B cell (primary cell): ENCODE results near the gene DISP2. TPM values are rescaled to one million over a fixed set of nuclear protein-coding genes. Genes with fewer than 3 reads are reported as not detected.

Experiments used
- ATAC-seq: fragments of 200-7000 bp; cut with Tn5 transposase; one replicate; pipeline ENCODE4 v1.10.0; 2021; ENCODE audit warnings: low read depth, mild to moderate bottlenecking, moderate number of reproducible peaks, moderate library complexity
- CTCF ChIA-PET: fragments of 350-600 bp; sonication (Branson Sonifier 250); formaldehyde crosslinking; loops from one replicate; lab custom pipeline; 2021; ENCODE audit warnings: antibody characterized with exemption, inconsistent platforms; lab: Charles Lee
- POLR2A ChIA-PET: fragments of 350-600 bp; sonication (Branson Sonifier 250); formaldehyde crosslinking; loops from one replicate; lab custom pipeline; 2021; ENCODE audit warnings: antibody characterized with exemption; lab: Charles Lee
- DNase-seq: peaks from one replicate; pipeline ENCODE4 v3.0.0; 2013
- H2AFZ ChIP-seq: 2 replicates; pipeline ENCODE4 v1.6.1; 2012; ENCODE audit warnings: mild to moderate bottlenecking, low read depth, low read length; ENCODE audit not compliant: insufficient read depth, poor library complexity, severe bottlenecking
- H3K27ac ChIP-seq, 2 donors: 1 replicate in 1 of 2; 2 replicates in 1 of 2; pipeline ENCODE4 v1.5.1; 2012 to 2013; ENCODE audit warnings: low read length in 2 of 2, mild to moderate bottlenecking in 2 of 2, moderate library complexity in 1 of 2
- H3K27me3 ChIP-seq, 4 experiments: fragments of 200-600 bp in 1 of 4; sonication (generic) in 1 of 4; replicated peaks in 1 of 4; 1 replicate in 2 of 4; 2 replicates in 2 of 4; pipeline versions ENCODE4 v1.6.1 to v1.7.0; 2013 to 2016; ENCODE audit warnings: low read length in 3 of 4, mild to moderate bottlenecking in 2 of 4, mixed read lengths in 1 of 4, moderate library complexity in 1 of 4; ENCODE audit not compliant: insufficient read depth in 4 of 4, control insufficient read depth in 3 of 4; ENCODE audit errors: control extremely low read depth in 1 of 4
- H3K36me3 ChIP-seq, 2 experiments: replicated peaks in 1 of 2; 1 replicate in 1 of 2; 2 replicates in 1 of 2; pipeline versions ENCODE4 v1.6.1 to v1.7.1; 2013; ENCODE audit warnings: low read length in 1 of 2; ENCODE audit not compliant: insufficient read depth in 2 of 2, control insufficient read depth in 1 of 2; ENCODE audit errors: control extremely low read depth in 1 of 2, extremely low read depth in 1 of 2
- H3K4me1 ChIP-seq, 2 donors: fragments of 200-600 bp in 1 of 2; sonication (generic) in 1 of 2; 1 replicate in 1 of 2; 2 replicates in 1 of 2; pipeline versions ENCODE4 v1.5.1 to v1.6.1; 2013 to 2017; ENCODE audit warnings: low read length in 2 of 2; ENCODE audit not compliant: control insufficient read depth in 2 of 2, insufficient read depth in 2 of 2
- H3K4me2 ChIP-seq: replicated peaks from 2 replicates; pipeline ENCODE3; 2012; ENCODE audit warnings: mild to moderate bottlenecking, low read depth, low read length; ENCODE audit not compliant: poor library complexity, severe bottlenecking
- H3K4me3 ChIP-seq, 5 experiments: fragments of 200-600 bp in 1 of 5; sonication (generic) in 1 of 5; 1 replicate in 3 of 5; 2 replicates in 2 of 5; pipeline versions ENCODE4 v1.5.1 to v1.7.0; 2011 to 2016; ENCODE audit warnings: low read length in 4 of 5, mild to moderate bottlenecking in 4 of 5, low read depth in 2 of 5, control low read depth in 1 of 5, moderate library complexity in 1 of 5; ENCODE audit not compliant: insufficient read depth in 1 of 5; ENCODE audit errors: control extremely low read depth in 1 of 5, extremely low read depth in 1 of 5
- H3K79me2 ChIP-seq: fragments of 200-600 bp; sonication (generic); one replicate; pipeline ENCODE4 v1.6.0; 2016; ENCODE audit warnings: low read length; ENCODE audit not compliant: control insufficient read depth, insufficient read depth
- H3K9ac ChIP-seq: fragments of 200-600 bp; sonication (generic); 2 replicates; pipeline ENCODE4 v1.6.1; 2017; ENCODE audit warnings: mild to moderate bottlenecking, low read length, moderate library complexity
- H3K9me3 ChIP-seq, 3 donors: one replicate each; pipeline versions ENCODE4 v1.6.1 to v1.7.1; 2013; ENCODE audit warnings: low read length in 2 of 3; ENCODE audit not compliant: control insufficient read depth in 2 of 3, insufficient read depth in 1 of 3; ENCODE audit errors: control extremely low read depth in 1 of 3
- H4K20me1 ChIP-seq: 2 replicates; pipeline ENCODE4 v1.6.0; 2012; ENCODE audit warnings: mild to moderate bottlenecking, low read length; ENCODE audit not compliant: insufficient read depth, control insufficient read depth, poor library complexity, severe bottlenecking
- H3K27ac Mint-ChIP-seq: one replicate; pipeline ENCODE4 v1.8.0; 2021; ENCODE audit warnings: mixed read lengths
- H3K27me3 Mint-ChIP-seq: one replicate; pipeline ENCODE4 v1.8.0; 2021; ENCODE audit warnings: mixed read lengths
- H3K4me1 Mint-ChIP-seq: one replicate; pipeline ENCODE4 v1.8.0; 2021; ENCODE audit warnings: mixed read lengths
- H3K4me3 Mint-ChIP-seq: one replicate; pipeline ENCODE4 v1.8.0; 2021; ENCODE audit warnings: mixed read lengths
- H3K9me3 Mint-ChIP-seq: one replicate; pipeline ENCODE4 v1.8.0; 2022; ENCODE audit warnings: mixed read lengths; ENCODE audit not compliant: insufficient read depth
- EZH2 ChIP-seq: IDR thresholded peaks from 2 replicates; pipeline ENCODE4 v1.6.1; 2012; ENCODE audit warnings: borderline replicate concordance, low read depth, mild to moderate bottlenecking, moderate library complexity, low read length; ENCODE audit not compliant: insufficient read depth, poor library complexity, severe bottlenecking
- WGBS: methylation state at CpG from one replicate; pipeline ENCODE4 v1.1.5; 2013; ENCODE audit warnings: missing lambda C conversion rate; ENCODE audit not compliant: insufficient coverage; 5-methylcytosine and 5-hydroxymethylcytosine counted together
- intact Hi-C: fragments of 100-400 bp; cut with micrococcal nuclease; formaldehyde crosslinking; loops from one replicate; pipeline ENCODE4 v1.10.0; 2022
- polyA plus RNA-seq: library from polyadenylated mRNA; depleted of rRNA; stranded (reverse); fragments of >200 nt; gene quantifications from 2 replicates; pipeline ENCODE4 v1.2.3, GENCODE V29; 2012
- total RNA-seq, 2 donors: library from RNA; stranded (reverse); fragments of 120-200 nt in 1 of 2; gene quantifications; 1 replicate in 1 of 2; 2 replicates in 1 of 2; pipeline versions ENCODE4 v1.2.3 to v1.2.4, GENCODE V29; 2013 to 2022
- TF ChIP-seq, protein P1 (sequence below): fragments of 200-600 bp; IDR thresholded peaks from one replicate; pipeline ENCODE4 v1.8.0; 2022; ENCODE audit warnings: antibody characterized with exemption, mild to moderate bottlenecking

The DISP2 gene
- total and polyA plus RNA-seq, 2 donors (not counting 1 experiment from before 2014, with no cell fraction given): 0.13 to 0.71 TPM

DNA sequence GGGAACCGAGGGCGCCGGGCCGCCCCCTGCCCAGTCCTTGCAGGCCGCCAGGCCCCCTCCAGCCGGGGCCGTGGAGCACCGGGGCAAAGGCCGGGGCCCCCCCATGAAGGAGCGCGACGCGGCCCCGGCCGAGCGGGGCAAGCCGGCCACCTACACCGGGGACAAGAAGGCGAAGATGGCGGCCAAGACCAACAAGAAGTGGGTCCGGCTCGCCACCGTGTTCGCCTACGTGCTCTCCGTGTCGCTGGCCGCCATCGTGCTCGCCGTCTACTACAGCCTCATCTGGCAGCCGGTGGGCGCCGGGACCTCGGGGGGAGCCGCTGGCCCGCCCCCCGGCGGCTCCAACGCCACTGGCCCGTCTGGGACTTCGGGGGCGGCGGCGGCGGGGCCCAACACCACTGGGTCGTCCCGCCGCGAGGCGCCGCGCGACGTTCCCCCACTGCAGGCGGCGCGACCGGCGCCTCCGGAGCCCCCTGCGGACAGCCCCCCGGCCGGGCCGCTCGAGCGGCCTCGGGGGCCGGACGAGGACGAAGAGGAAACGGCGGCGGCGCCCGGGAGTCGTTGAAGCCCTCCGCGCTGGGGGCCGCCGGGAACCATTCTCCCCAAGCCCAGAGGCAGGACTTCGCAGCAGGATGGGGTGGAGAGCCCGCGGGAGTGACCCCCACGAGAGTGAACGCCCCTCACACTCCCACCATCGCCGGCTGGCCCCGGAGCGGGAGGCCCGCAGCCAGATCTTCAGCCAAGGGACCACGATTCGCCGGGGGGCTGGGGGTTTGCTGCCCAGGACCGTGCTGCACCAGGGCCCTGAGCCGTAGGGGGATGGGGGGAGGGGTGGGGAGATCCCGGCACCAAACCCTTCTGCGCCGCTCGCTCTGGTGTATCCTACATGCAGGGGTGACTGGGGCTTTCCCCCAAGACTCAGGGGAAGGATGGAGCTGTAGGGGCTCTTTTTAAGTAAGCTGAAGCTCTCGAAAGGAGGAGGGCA, 33.8 kb upstream of the DISP2 start:
- H2AFZ ChIP-seq: peak overlapping the region; percentile 61

More for the DNA sequence above, 33.8 kb upstream of the DISP2 start:
- Histone ChIP-seq H3K9ac (peak overlapping the region; percentile 66), H4K20me1 (no peaks in the 10 kb centered on the region), H3K4me3 (peak overlapping the region; percentile 38 to 71 (median 59)), H3K4me1 (peaks cover 21 to 25% of the 10 kb centered on the region in 2 donors), H3K9me3 (peaks cover 0 to 2% (median 0%) of the 10 kb centered on the region in 3 donors), H3K36me3 (no peaks in the 10 kb centered on the region), H3K27ac (no peak overlapping the region), H3K4me2 (peak overlapping the region; percentile 92), H3K79me2 (no peaks in the 10 kb centered on the region), H3K27me3 (peaks cover 0 to 2% (median 0%) of the 10 kb centered on the region in 4 experiments)
- intact Hi-C loops: loop anchor here (1.0 to 5.0 kb wide), 11 partner anchors 14 to 907 kb away; partner anchors contain the start of genes ANKRD63, BMF, BUB1B and CHP1
- TF ChIP-seq EZH2: no peak
- TF ChIP-seq, protein P1, sequence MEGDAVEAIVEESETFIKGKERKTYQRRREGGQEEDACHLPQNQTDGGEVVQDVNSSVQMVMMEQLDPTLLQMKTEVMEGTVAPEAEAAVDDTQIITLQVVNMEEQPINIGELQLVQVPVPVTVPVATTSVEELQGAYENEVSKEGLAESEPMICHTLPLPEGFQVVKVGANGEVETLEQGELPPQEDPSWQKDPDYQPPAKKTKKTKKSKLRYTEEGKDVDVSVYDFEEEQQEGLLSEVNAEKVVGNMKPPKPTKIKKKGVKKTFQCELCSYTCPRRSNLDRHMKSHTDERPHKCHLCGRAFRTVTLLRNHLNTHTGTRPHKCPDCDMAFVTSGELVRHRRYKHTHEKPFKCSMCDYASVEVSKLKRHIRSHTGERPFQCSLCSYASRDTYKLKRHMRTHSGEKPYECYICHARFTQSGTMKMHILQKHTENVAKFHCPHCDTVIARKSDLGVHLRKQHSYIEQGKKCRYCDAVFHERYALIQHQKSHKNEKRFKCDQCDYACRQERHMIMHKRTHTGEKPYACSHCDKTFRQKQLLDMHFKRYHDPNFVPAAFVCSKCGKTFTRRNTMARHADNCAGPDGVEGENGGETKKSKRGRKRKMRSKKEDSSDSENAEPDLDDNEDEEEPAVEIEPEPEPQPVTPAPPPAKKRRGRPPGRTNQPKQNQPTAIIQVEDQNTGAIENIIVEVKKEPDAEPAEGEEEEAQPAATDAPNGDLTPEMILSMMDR: no peak
- H3K4me1 Mint-ChIP-seq: peaks cover 29% of the 10 kb centered on the region
- CTCF ChIA-PET: interaction anchor here (0.8 to 8.5 kb wide), 11 partner anchors 12 to 907 kb away, joined by 3 to 221 read pairs (median 8); partner anchors contain the start of genes CCDC9B, CHP1 and PLCB2
- H3K9me3 Mint-ChIP-seq: no peaks in the 10 kb centered on the region
- H3K27ac Mint-ChIP-seq: peak overlapping the region; percentile 50
- peak; percentile 62 for DNase-seq
- WGBS: under 1% methylated on average over 99 of the region's 101 CpGs
- H3K4me3 Mint-ChIP-seq: peak overlapping the region; percentile 85
- no peaks in the 10 kb centered on the region for H3K27me3 Mint-ChIP-seq
- POLR2A ChIA-PET: interaction anchor here (1.2 to 1.5 kb wide), 3 partner anchors 16 to 19 kb away, joined by 4 to 14 read pairs (median 5); partner anchors contain the start of gene PLCB2
- no peak for ATAC-seq
